PC-3 (cell line): ENCODE data around the gene SLC39A8. TPM values are rescaled to one million over a fixed set of nuclear protein-coding genes. Genes with fewer than 3 reads are reported as not detected.
A peak's percentile ranks its signal among the peaks of the same experiment; 100 is the strongest.

Source experiments
- ATAC-seq: fragments of 200-7000 bp; cut with Tn5 transposase; 2 replicates; pipeline ENCODE4 v1.9.1; 2020; ENCODE audit warnings: mild to moderate bottlenecking, moderate library complexity
- BruUV-seq: library from RNA; stranded (reverse); fragments of 400-500 nt; replicated peaks from 2 replicates; lab custom pipeline; 2021; lab: Mats Ljungman, UMichigan
- CTCF ChIA-PET: fragments of 300-600 bp; sonication (Branson Sonifier 250); formaldehyde crosslinking; loops from one replicate; lab custom pipeline; 2022; ENCODE audit warnings: antibody characterized with exemption; lab: Charles Lee
- POLR2A ChIA-PET: fragments of 300-600 bp; sonication (Branson Sonifier 250); formaldehyde crosslinking; loops from one replicate; lab custom pipeline; 2022; ENCODE audit warnings: antibody characterized with exemption; ENCODE audit not compliant: unreplicated experiment; lab: Charles Lee
- DNase-seq: peaks from one replicate; pipeline ENCODE4 v3.0.0-alpha.2; 2015
- H2AFZ ChIP-seq: fragments of 300-600 bp; sonication (generic); 2 replicates; pipeline ENCODE4 v1.6.0; 2016; ENCODE audit warnings: antibody characterized with exemption, low read length
- H3F3A ChIP-seq: fragments of 300-600 bp; sonication (generic); one replicate; pipeline ENCODE4 v1.6.0; 2017; ENCODE audit warnings: antibody characterized with exemption, low read length, control low read depth, mild to moderate bottlenecking; ENCODE audit not compliant: unreplicated experiment
- H3K27ac ChIP-seq: fragments of 300-600 bp; sonication (generic); 2 replicates; pipeline ENCODE4 v1.5.1; 2016; ENCODE audit warnings: mild to moderate bottlenecking, low read length
- H3K27me3 ChIP-seq: fragments of 300-600 bp; sonication (generic); 2 replicates; pipeline ENCODE4 v1.6.1; 2016; ENCODE audit warnings: low read length, mixed read lengths
- H3K36me3 ChIP-seq: fragments of 300-600 bp; sonication (generic); 2 replicates; pipeline ENCODE4 v1.6.1; 2016; ENCODE audit warnings: low read depth, mixed run types, low read length, mixed read lengths
- H3K4me1 ChIP-seq: fragments of 300-600 bp; sonication (generic); 2 replicates; pipeline ENCODE4 v1.5.1; 2016; ENCODE audit warnings: low read length; ENCODE audit not compliant: insufficient read depth
- H3K4me2 ChIP-seq: fragments of 300-600 bp; sonication (generic); 2 replicates; pipeline ENCODE4 v1.6.0; 2016; ENCODE audit warnings: low read length
- H3K4me3 ChIP-seq: fragments of 300-600 bp; sonication (generic); 2 replicates; pipeline ENCODE4 v1.5.1; 2016; ENCODE audit warnings: mild to moderate bottlenecking, low read length, mixed read lengths
- H3K79me2 ChIP-seq: fragments of 300-600 bp; sonication (generic); 2 replicates; pipeline ENCODE4 v1.6.1; 2017; ENCODE audit warnings: low read length, mixed read lengths
- H3K9ac ChIP-seq: fragments of 300-600 bp; sonication (generic); 2 replicates; pipeline ENCODE4 v1.6.0; 2016; ENCODE audit warnings: mild to moderate bottlenecking, low read length
- H3K9me2 ChIP-seq: fragments of 300-600 bp; sonication (generic); replicated peaks from 2 replicates; pipeline ENCODE4 v1.6.1; 2016; ENCODE audit warnings: mixed run types, low read length, mixed read lengths
- H3K9me3 ChIP-seq: fragments of 300-600 bp; sonication (generic); 2 replicates; pipeline ENCODE4 v1.6.1; 2016; ENCODE audit warnings: low read length, mixed read lengths
- H4K20me1 ChIP-seq: fragments of 300-600 bp; sonication (generic); 2 replicates; pipeline ENCODE4 v1.6.1; 2016; ENCODE audit warnings: low read length, mixed read lengths
- EZH2 ChIP-seq: fragments of 300-600 bp; sonication (generic); IDR thresholded peaks from one replicate; pipeline ENCODE4 v1.6.1; 2017; ENCODE audit warnings: antibody characterized with exemption, mild to moderate bottlenecking, low read length; ENCODE audit not compliant: unreplicated experiment
- EZH2phosphoT487 ChIP-seq: fragments of 300-600 bp; sonication (generic); IDR thresholded peaks from 2 replicates; pipeline ENCODE4 v1.6.1; 2018; ENCODE audit warnings: mild to moderate bottlenecking, antibody characterized with exemption, low read length, borderline replicate concordance
- intact Hi-C: fragments of 100-400 bp; cut with micrococcal nuclease; formaldehyde crosslinking; loops from 2 replicates; pipeline ENCODE4 v1.9.0; 2023
- total RNA-seq: library from RNA; depleted of rRNA; stranded (reverse); fragments of >200 nt; gene quantifications from 2 replicates; pipeline ENCODE4 v1.2.3, GENCODE V29; 2014
- TF ChIP-seq, protein P1 (sequence below): fragments of 300-600 bp; sonication (generic); conservative IDR thresholded peaks from 2 replicates; pipeline ENCODE4 v1.5.1; 2017; ENCODE audit warnings: antibody characterized with exemption, low read depth, mild to moderate bottlenecking, low read length

Gene SLC39A8
- total RNA-seq, 1 experiment from 2014 or later: 19.5 TPM

DNA sequence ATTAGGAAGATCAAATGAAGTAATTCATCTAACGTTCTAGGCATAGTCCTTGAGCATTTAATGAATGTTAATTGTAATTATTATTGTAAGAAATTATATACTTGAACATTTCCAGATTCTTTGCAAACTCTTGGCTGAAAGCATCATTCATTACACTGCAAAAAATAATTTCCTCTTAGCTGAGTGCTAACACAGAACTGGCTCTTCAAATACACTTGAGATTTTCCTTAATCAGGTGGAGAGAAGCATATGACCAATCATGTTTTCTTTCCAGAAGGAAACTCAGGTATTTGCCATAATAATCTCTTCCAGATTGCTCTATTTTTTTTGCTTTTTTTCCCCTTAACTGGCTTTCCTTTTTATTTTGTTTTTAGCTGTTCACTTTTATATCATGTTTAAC is 42.5 kb downstream of the SLC39A8 start:
- CTCF ChIA-PET: no interaction called here
- no peak overlapping the region for H3K4me3 ChIP-seq

DNA sequence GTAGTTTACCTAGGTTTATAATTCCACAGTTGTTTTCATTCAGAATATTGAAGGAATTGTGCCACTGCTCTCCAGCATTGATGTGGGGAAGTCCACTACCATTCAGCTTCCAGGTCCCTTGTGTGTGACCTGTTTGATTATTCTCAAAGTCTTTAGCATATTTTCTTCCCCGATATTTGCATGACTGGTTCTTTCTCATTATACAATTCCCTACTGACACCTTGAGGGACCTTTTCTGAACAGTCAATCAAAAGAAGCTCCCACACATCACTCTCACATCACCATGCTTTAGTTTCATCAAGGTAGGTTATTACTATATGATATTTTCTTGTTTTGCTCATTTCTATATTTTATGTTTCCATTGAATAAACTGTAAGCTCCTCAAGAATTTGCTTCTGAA is 44.1 kb downstream of the SLC39A8 start:
- H3K9me2 ChIP-seq: no peaks in the 10 kb centered on the region
- H3K27me3 ChIP-seq: no peaks in the 10 kb centered on the region
- H4K20me1 ChIP-seq: no peaks in the 10 kb centered on the region
- CTCF ChIA-PET: no interaction called here
- no peak overlapping the region for H3K4me2 ChIP-seq
- no peaks in the 10 kb centered on the region for H3K36me3 ChIP-seq
- no peak overlapping the region for H3K27ac ChIP-seq
- H3K79me2 ChIP-seq: no peaks in the 10 kb centered on the region
- no peaks in the 10 kb centered on the region for H3K4me1 ChIP-seq
- no peak overlapping the region for H3K9ac ChIP-seq
- intact Hi-C loops: no loop called here
- H2AFZ ChIP-seq: no peak overlapping the region
- BruUV-seq: no TSS peak
- POLR2A ChIA-PET: no interaction called here
- H3K9me3 ChIP-seq: no peaks in the 10 kb centered on the region
- no peak for TF ChIP-seq EZH2phosphoT487
- TF ChIP-seq, protein P1, sequence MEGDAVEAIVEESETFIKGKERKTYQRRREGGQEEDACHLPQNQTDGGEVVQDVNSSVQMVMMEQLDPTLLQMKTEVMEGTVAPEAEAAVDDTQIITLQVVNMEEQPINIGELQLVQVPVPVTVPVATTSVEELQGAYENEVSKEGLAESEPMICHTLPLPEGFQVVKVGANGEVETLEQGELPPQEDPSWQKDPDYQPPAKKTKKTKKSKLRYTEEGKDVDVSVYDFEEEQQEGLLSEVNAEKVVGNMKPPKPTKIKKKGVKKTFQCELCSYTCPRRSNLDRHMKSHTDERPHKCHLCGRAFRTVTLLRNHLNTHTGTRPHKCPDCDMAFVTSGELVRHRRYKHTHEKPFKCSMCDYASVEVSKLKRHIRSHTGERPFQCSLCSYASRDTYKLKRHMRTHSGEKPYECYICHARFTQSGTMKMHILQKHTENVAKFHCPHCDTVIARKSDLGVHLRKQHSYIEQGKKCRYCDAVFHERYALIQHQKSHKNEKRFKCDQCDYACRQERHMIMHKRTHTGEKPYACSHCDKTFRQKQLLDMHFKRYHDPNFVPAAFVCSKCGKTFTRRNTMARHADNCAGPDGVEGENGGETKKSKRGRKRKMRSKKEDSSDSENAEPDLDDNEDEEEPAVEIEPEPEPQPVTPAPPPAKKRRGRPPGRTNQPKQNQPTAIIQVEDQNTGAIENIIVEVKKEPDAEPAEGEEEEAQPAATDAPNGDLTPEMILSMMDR: no peak
- no peak for TF ChIP-seq EZH2
- no peak overlapping the region for H3K4me3 ChIP-seq
- H3F3A ChIP-seq: no peaks in the 10 kb centered on the region
- DNase-seq (no peak), ATAC-seq (no peak)

More for the DNA sequence above, 42.5 kb downstream of the SLC39A8 start:
- intact Hi-C loops: no loop called here
- H3K36me3 ChIP-seq: no peaks in the 10 kb centered on the region
- no peaks in the 10 kb centered on the region for H3K9me2 ChIP-seq
- no peaks in the 10 kb centered on the region for H3F3A ChIP-seq
- no peaks in the 10 kb centered on the region for H3K27me3 ChIP-seq
- H2AFZ ChIP-seq: no peak overlapping the region
- no TSS peak for BruUV-seq
- no peaks in the 10 kb centered on the region for H3K79me2 ChIP-seq
- no peak overlapping the region for H3K9ac ChIP-seq
- H3K27ac ChIP-seq: no peak overlapping the region
- no peaks in the 10 kb centered on the region for H4K20me1 ChIP-seq
- POLR2A ChIA-PET: no interaction called here
- no peaks in the 10 kb centered on the region for H3K4me1 ChIP-seq
- ATAC-seq (no peak), DNase-seq (no peak)
- no peak for TF ChIP-seq EZH2phosphoT487
- no peak for TF ChIP-seq EZH2
- TF ChIP-seq, protein P1: no peak
- H3K9me3 ChIP-seq: no peaks in the 10 kb centered on the region
- no peak overlapping the region for H3K4me2 ChIP-seq

DNA sequence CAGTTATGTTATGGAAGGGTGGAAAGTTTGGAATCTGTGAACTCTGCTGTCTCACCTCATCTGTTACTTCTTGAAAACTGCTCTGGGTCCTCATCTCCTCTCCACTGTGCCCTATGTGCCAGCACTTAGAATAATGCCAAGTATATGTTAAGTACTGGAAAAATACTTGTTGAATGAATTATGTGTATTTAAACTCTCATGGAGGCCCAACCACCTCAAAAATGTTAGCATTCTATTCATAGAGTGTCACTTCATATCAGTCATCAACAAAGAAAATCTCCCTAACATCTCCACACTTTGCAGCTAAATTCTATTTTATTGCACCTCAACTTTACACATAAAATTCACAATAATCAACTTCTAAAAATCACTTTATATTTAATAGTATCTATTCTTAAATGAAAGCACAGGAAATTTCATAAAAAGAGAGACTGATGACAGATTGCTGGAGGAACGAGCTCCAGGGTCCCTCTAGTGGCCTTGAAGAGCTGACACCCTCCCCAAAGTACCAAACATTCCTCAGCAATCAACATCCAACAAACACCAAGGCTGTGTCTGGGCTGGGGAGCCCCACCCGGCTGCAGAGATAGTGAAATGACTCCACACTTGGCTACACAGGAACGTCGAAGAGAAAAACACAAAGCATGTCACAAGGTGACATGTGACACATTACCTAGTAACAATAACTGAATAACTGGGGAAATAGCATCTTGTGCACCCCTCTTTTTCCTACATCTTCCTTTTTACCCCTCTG is 45.8 kb downstream of the SLC39A8 start:
- no peaks in the 10 kb centered on the region for H3K27me3 ChIP-seq
- H3K27ac ChIP-seq: no peak overlapping the region
- POLR2A ChIA-PET: interaction anchor here (0.7 kb wide), 1 partner anchor 1103 kb away, joined by 5 read pairs; no protein-coding TSS in a partner anchor
- no TSS peak for BruUV-seq
- TF ChIP-seq EZH2phosphoT487 (no peak), EZH2 (no peak)
- TF ChIP-seq, protein P1: peak; percentile 67
- no peak overlapping the region for H3K4me2 ChIP-seq
- no peaks in the 10 kb centered on the region for H3K79me2 ChIP-seq
- H3K9me2 ChIP-seq: no peaks in the 10 kb centered on the region
- ATAC-seq (peak; percentile 82), DNase-seq (peak; percentile 55)
- H4K20me1 ChIP-seq: no peaks in the 10 kb centered on the region
- no peak overlapping the region for H3K9ac ChIP-seq
- no peaks in the 10 kb centered on the region for H3K9me3 ChIP-seq
- intact Hi-C loops: no loop called here
- H3K36me3 ChIP-seq: no peaks in the 10 kb centered on the region
- H3K4me3 ChIP-seq: no peak overlapping the region
- H3K4me1 ChIP-seq: no peaks in the 10 kb centered on the region
- no peaks in the 10 kb centered on the region for H3F3A ChIP-seq
- no peak overlapping the region for H2AFZ ChIP-seq
- CTCF ChIA-PET: interaction anchor here (0.6 to 0.7 kb wide), 2 partner anchors 872 to 1129 kb away, joined by 4 read pairs; no protein-coding TSS in a partner anchor
